ENCODE results near the gene C19orf53. TPM values are rescaled to one million over a fixed set of nuclear protein-coding genes. Genes with fewer than 3 reads are reported as not detected.
A peak's percentile ranks its signal among the peaks of the same experiment; 100 is the strongest.
"Not testable (repeated sequence)": the region's sequence is repeated elsewhere in the genome, so short reads cannot be mapped to it uniquely, and the experiment has no call there.

Gene C19orf53
- total RNA-seq, 1 donor = 78.0 TPM

GRCh38 chr19:13770013-13770635, 4.1 kb upstream of the C19orf53 start:
- TF ChIP-seq, protein P1, sequence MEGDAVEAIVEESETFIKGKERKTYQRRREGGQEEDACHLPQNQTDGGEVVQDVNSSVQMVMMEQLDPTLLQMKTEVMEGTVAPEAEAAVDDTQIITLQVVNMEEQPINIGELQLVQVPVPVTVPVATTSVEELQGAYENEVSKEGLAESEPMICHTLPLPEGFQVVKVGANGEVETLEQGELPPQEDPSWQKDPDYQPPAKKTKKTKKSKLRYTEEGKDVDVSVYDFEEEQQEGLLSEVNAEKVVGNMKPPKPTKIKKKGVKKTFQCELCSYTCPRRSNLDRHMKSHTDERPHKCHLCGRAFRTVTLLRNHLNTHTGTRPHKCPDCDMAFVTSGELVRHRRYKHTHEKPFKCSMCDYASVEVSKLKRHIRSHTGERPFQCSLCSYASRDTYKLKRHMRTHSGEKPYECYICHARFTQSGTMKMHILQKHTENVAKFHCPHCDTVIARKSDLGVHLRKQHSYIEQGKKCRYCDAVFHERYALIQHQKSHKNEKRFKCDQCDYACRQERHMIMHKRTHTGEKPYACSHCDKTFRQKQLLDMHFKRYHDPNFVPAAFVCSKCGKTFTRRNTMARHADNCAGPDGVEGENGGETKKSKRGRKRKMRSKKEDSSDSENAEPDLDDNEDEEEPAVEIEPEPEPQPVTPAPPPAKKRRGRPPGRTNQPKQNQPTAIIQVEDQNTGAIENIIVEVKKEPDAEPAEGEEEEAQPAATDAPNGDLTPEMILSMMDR (IDR thresholded peaks at IDR 0.05; ENCODE audit: insufficient read depth, low read length) = no peak
- no peak overlapping the region for H3K4me3 ChIP-seq (ENCODE audit: low read depth, low read length)
- DNase-seq (ENCODE audit: low read depth) = no peak

DNA sequence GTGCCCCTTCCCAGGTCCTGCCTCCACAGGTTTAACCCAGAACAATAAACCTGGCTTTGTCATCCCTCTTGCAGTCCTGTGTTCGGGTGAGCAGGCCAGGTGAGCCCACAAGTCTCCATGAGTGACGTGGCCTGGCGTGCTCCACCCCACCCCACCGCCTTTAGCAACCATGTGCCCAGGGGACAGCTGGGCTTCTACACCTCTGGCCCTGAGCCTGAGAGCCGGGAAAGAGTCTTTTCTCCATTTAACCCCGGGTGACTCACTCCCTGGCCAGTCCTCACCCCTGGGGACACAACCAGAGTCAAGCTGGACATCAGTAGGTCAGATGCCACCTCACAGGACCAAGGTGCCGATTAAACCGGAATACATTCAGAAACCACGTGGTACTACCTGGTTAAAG, 4.1 kb downstream of the C19orf53 start:
- DNase-seq (ENCODE audit: low read depth) = no peak
- TF ChIP-seq, protein P1 (IDR thresholded peaks at IDR 0.05; ENCODE audit: insufficient read depth, low read length) = no peak
- no peak overlapping the region for H3K4me3 ChIP-seq (ENCODE audit: low read depth, low read length)

- no peak for DNase-seq (ENCODE audit: low read depth)
- H3K4me3 ChIP-seq (ENCODE audit: low read depth, low read length) = no peak overlapping the region
- TF ChIP-seq, protein P1 (IDR thresholded peaks at IDR 0.05; ENCODE audit: insufficient read depth, low read length) = no peak
Measured at GRCh38 chr19:13778847-13779246, 4.6 kb downstream of the C19orf53 start.

- not testable (repeated sequence) for H3K4me3 ChIP-seq (ENCODE audit: low read depth, low read length); DNase-seq (ENCODE audit: low read depth)
Measured at GRCh38 chr19:13779794-13780193, 5.5 kb downstream of the C19orf53 start.

DNA sequence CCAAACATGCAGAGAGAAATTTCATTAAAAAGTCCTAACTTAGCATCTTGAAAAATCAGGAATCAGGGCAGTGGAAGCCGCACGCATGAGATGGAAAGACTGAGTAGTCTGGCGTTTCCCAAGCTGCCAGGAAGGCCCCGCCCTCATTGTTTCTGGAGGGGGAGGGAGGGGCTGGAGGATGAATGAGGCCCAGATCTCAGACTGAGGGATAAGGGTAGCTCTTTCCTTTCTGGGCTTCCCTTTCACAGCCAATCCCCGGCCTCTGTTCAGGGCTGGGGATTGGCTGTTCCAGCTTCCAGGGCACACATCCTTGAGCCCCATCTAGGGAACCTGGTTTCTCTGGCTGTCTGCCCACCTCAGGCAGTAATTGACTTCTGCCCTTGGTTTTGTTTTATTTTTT, 7.3 kb downstream of the C19orf53 start:
- TF ChIP-seq, protein P1 (IDR thresholded peaks at IDR 0.05; ENCODE audit: insufficient read depth, low read length) = no peak
- no peak overlapping the region for H3K4me3 ChIP-seq (ENCODE audit: low read depth, low read length)
- DNase-seq (ENCODE audit: low read depth) = peak; percentile 91

DNA sequence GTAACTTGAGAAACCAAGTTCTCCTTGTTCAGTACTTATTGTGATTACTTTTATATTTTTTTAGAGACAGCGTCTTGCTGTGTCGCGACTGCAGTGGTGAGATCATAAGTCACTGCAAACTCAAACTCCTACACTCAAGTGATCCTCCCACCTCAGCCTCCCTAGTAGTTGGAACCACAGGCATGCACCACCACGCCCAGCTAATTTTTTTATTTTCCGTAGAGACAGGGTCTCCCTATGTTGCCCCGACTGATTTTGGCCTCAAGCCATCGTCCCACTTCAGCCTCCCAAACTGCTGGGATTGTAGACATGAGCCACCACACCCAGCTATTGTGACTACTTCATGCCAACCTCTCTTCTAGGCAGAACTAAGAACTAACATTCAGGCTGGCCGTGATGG, 8.3 kb downstream of the C19orf53 start:
- no peak overlapping the region for H3K4me3 ChIP-seq (ENCODE audit: low read depth, low read length)
- TF ChIP-seq, protein P1 (IDR thresholded peaks at IDR 0.05; ENCODE audit: insufficient read depth, low read length) = no peak
- DNase-seq (ENCODE audit: low read depth) = no peak

DNA sequence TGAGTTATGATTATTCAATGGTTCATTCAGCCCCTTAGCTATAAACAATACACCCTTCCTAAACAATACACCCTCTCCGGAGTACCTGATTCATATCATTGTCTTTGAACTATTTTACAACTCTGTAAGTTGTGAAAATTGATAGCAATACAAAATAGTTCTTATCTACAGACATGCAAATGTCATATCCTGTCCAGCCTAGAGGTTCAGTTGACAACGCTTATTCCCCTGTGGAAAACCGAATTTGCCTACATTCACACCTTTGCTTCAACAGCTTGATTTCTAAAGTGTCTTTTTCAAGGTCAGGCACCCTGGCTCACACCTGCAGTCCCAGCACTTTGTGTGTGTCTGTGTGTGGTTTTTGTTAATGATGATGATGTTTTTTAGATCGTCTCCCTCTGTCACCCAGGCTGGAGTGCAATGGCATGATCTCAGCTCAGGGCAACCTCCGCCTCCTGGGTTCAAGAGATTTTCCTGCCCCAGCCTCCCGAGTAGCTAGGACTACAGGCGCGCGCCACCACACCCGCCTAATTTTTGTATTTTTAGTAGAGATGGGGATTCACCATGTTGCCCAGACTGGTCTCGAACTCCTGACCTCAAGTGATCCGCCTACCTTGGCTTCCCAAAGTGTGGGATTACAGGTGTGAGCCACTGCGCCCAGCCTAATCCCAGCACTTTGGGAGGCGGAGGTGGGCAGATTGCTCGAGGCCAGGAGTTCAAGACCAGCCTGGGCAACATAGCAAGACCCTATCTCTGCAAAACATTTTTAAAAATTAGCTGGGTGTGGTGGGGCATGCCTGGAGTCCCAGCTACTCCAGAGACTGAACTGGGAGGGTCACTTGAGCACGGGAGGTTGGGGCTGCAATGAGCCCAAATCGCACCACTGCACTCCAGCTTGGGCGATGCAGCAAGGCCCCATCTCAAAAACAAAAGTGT, 9.6 kb downstream of the C19orf53 start:
- DNase-seq (ENCODE audit: low read depth) = no peak
- TF ChIP-seq, protein P1 (IDR thresholded peaks at IDR 0.05; ENCODE audit: insufficient read depth, low read length) = no peak
- H3K4me3 ChIP-seq (ENCODE audit: low read depth, low read length) = no peak overlapping the region
